Psoas muscle (tissue), 8 donors: Measurements from ENCODE around the gene FKBP2. TPM values are rescaled to one million over a fixed set of nuclear protein-coding genes. Genes with fewer than 3 reads are reported as not detected.

Experiments
- ATAC-seq, 4 donors: fragments of 200-7000 bp; cut with Tn5 transposase; one replicate each; pipeline ENCODE4 v1.9.1; 2020; ENCODE audit warnings: moderate library complexity in 3 of 4, mild to moderate bottlenecking in 2 of 4
- DNase-seq, 2 donors: peaks; one replicate each; pipeline ENCODE4 v3.0.0-alpha.2; 2020
- H3K27ac ChIP-seq: fragments of 200-600 bp; one replicate; pipeline ENCODE4 v1.8.0; 2022
- H3K27me3 ChIP-seq, 3 donors: fragments of 200-600 bp in 1 of 3; one replicate each; pipeline versions ENCODE4 v1.6.1 to v1.8.0; 2013 to 2022; ENCODE audit warnings: low read length in 2 of 3, mild to moderate bottlenecking in 2 of 3, moderate library complexity in 1 of 3; ENCODE audit not compliant: insufficient read depth in 3 of 3
- H3K36me3 ChIP-seq, 2 donors: fragments of 200-600 bp in 1 of 2; one replicate each; pipeline versions ENCODE4 v1.6.1 to v1.8.0; 2013 to 2022; ENCODE audit warnings: low read depth in 1 of 2, mild to moderate bottlenecking in 1 of 2, moderate library complexity in 1 of 2; ENCODE audit not compliant: insufficient read depth in 1 of 2
- H3K4me1 ChIP-seq: fragments of 200-600 bp; one replicate; pipeline ENCODE4 v1.8.0; 2022
- H3K4me3 ChIP-seq: fragments of 200-600 bp; one replicate; pipeline ENCODE4 v1.8.0; 2022; ENCODE audit warnings: mild to moderate bottlenecking
- H3K9me3 ChIP-seq: fragments of 200-600 bp; one replicate; pipeline ENCODE4 v1.8.0; 2022
- CTCF ChIP-seq: fragments of 200-600 bp; IDR thresholded peaks from one replicate; pipeline ENCODE4 v1.8.0; 2022; ENCODE audit warnings: antibody characterized with exemption
- WGBS, 3 donors: extraction: QIAGEN DNeasy Blood & Tissue Kit; methylation state at CpG; one replicate each; pipeline versions ENCODE4 v1.1.6 to v1.1.7; 2013; 5-methylcytosine and 5-hydroxymethylcytosine counted together
- intact Hi-C, 2 donors: fragments of 100-400 bp; cut with DNase I; formaldehyde crosslinking; loops; one replicate each; pipeline versions ENCODE4 v1.11.0 to v1.14.2; 2022
- polyA plus RNA-seq, 3 donors: library from polyadenylated mRNA; stranded (reverse); fragments of 200-250 nt; gene quantifications; one replicate each; pipeline ENCODE4 v1.2.3, GENCODE V29; 2013
- total RNA-seq, 4 donors: library from RNA; stranded (reverse); fragmentation: NEBNext Ultra II Directional in 2 of 4; extraction: Animal tissue kit (Norgen Biotek cat#: 25700) in 2 of 4; gene quantifications; one replicate each; pipeline versions ENCODE4 v1.2.1 to v1.2.4, GENCODE V29; 2021 to 2023
- donor health status: healthy with polysubstance abuse.
- donor health status: DM: no; HTN: no; CAD: no; lungs with moderate emphysema.
- donor health status: Bipolar disorder and iron deficiency.
- donor health status: healthy.
- donor health status: DM: yes; HTN: yes; CAD: no.
- donor health status: DM: no; HTN: no; CAD: no.
- donor health status: DM: no; HTN: no; CAD: no.
- donor health status: DM: yes; HTN: yes; CAD: no.

Gene FKBP2
- total and polyA plus RNA-seq, 7 donors = 17.8 to 228 (median 26.6) TPM

- Histone ChIP-seq H3K36me3 (peaks cover 0 to 6% of the 10 kb centered on the region in 2 donors), H3K27me3 (no peaks in the 10 kb centered on the region), H3K4me3 (peak overlapping the region; percentile 85), H3K27ac (peak overlapping the region; percentile 95), H3K9me3 (no peaks in the 10 kb centered on the region), H3K4me1 (peaks cover 51% of the 10 kb centered on the region)
- DNase-seq (no peak), ATAC-seq (no peak)
- intact Hi-C loops = loop anchor here in 1 of 2 donors (5.0 kb wide), 1 partner anchor 42 kb away; the partner anchor contains the start of gene STIP1
- TF ChIP-seq CTCF = no peak
- 84 to 86% (median 84%) methylated on average over 12 of the region's 12 CpGs for WGBS, 3 donors
Observed at GRCh38 chr11:64229090-64229743, 11.7 kb upstream of the FKBP2 start.

GRCh38 chr11:64229744-64230170 is 11.1 kb upstream of the FKBP2 start:
- ATAC-seq = no peak
- no peaks in the 10 kb centered on the region for H3K9me3 ChIP-seq
- H3K27ac ChIP-seq = peak overlapping the region; percentile 95
- DNase-seq = no peak
- peak overlapping the region; percentile 85 for H3K4me3 ChIP-seq
- intact Hi-C loops = loop anchor here in 1 of 2 donors (5.0 kb wide), 1 partner anchor 42 kb away; the partner anchor contains the start of gene STIP1
- H3K4me1 ChIP-seq = peaks cover 46% of the 10 kb centered on the region
- no peak for TF ChIP-seq CTCF
- 25 to 33% (median 26%) methylated on average over 13 of the region's 13 CpGs for WGBS, 3 donors
- H3K27me3 ChIP-seq = no peaks in the 10 kb centered on the region
- H3K36me3 ChIP-seq = peaks cover 0 to under 1% of the 10 kb centered on the region in 2 donors

- intact Hi-C loops = no loop called here
- peak; percentile 50 to 71 (median 65) for ATAC-seq
- H3K27ac ChIP-seq = peak within 1 kb of the TSS; percentile 95
- H3K4me3 ChIP-seq = peak within 1 kb of the TSS; percentile 85
- no peaks in the 10 kb centered on the region for H3K9me3 ChIP-seq
- DNase-seq = peak; percentile 89 to 93
- no peaks in the 10 kb centered on the region for H3K36me3 ChIP-seq
- no peak for TF ChIP-seq CTCF
- H3K27me3 ChIP-seq = no peaks in the 10 kb centered on the region
- H3K4me1 ChIP-seq = peaks cover 45% of the 10 kb centered on the region
- 1 to 4% (median 1%) methylated on average over 53 to 62 of the region's 62 CpGs for WGBS, 3 donors
Observed at GRCh38 chr11:64230171-64230984, 10.5 kb upstream of the FKBP2 start, which contains the start of gene DNAJC4. Gene DNAJC4, plus strand, starts transcription at chr11:64230548. Its CDS starts 307 bp downstream, at chr11:64230855.

GRCh38 chr11:64230985-64231365 is 9.9 kb upstream of the FKBP2 start:
- ATAC-seq (no peak), DNase-seq (no peak)
- peak overlapping the region; percentile 95 for H3K27ac ChIP-seq
- H3K9me3 ChIP-seq = no peaks in the 10 kb centered on the region
- intact Hi-C loops = no loop called here
- peak overlapping the region; percentile 85 for H3K4me3 ChIP-seq
- peaks cover 48% of the 10 kb centered on the region for H3K4me1 ChIP-seq
- no peaks in the 10 kb centered on the region for H3K36me3 ChIP-seq
- 28 to 33% (median 32%) methylated on average over 8 of the region's 8 CpGs for WGBS, 3 donors
- no peak for TF ChIP-seq CTCF
- H3K27me3 ChIP-seq = no peaks in the 10 kb centered on the region
